B cell (primary cell): ENCODE measurements around the gene RPS24.

Experiments used
- CTCF ChIP-seq: fragments of 200-600 bp; IDR thresholded peaks from one replicate; pipeline ENCODE4 v1.8.0; 2022; ENCODE audit warnings: antibody characterized with exemption, mild to moderate bottlenecking
- EZH2 ChIP-seq: IDR thresholded peaks from 2 replicates; pipeline ENCODE4 v1.6.1; 2012; ENCODE audit warnings: borderline replicate concordance, low read depth, mild to moderate bottlenecking, moderate library complexity, low read length; ENCODE audit not compliant: insufficient read depth, poor library complexity, severe bottlenecking

DNA sequence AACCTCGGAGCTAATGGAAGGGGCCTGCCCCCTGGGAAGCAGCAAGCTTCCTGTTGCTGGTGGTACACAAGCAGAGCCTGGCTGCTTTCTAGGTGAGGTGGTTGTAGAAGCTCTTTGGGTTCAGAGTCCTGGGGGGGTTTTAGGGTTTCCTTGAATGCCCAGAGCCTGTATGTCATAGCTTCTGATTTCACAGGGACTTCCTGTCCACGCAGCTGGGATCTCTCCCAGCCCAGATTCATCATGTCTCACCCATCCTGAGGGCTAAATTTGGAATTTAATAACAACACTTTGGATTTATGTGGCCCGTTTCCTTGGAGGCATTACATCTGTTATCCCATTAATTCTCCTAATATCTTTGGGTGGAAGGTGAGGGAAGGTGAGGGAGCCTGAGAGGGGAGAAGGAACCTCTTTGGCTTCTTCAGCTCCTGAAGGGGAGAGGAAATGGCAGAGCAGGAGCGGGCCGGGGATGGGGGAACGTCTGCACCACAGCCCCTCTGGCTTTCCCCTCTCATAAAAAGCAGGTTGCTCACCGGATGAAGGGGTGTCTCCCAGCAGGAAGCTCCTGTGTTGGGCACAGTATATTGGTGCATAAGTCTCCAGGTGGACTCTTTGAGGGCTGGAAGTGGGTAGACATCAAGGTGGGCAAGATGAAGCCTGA lies 19.7 kb downstream of the RPS24 start:
- no peak for TF ChIP-seq CTCF
- TF ChIP-seq EZH2 = no peak
